ENCODE results near the gene APOL4.

APOL4 gene

DNA sequence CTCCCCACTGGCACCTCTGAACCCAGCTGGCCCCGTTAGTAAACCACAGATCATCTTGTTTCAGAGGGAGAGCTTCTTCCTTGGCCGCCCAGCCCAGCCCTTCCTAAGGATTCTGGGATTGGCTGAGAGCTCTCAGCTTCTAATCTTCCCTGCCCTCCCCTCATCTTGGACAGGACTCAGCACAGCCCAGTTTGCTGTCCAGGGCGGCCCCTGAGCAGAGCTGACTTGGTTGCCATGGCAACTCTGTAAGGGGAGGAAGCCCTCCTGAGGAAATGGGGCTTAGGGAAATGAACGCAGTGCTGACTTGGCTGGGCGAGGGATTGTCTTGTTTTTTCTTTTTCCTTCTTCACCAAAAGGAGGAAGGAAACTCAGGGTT lies 4.6 kb downstream of the APOL4 start:
- TF ChIP-seq, protein P1, sequence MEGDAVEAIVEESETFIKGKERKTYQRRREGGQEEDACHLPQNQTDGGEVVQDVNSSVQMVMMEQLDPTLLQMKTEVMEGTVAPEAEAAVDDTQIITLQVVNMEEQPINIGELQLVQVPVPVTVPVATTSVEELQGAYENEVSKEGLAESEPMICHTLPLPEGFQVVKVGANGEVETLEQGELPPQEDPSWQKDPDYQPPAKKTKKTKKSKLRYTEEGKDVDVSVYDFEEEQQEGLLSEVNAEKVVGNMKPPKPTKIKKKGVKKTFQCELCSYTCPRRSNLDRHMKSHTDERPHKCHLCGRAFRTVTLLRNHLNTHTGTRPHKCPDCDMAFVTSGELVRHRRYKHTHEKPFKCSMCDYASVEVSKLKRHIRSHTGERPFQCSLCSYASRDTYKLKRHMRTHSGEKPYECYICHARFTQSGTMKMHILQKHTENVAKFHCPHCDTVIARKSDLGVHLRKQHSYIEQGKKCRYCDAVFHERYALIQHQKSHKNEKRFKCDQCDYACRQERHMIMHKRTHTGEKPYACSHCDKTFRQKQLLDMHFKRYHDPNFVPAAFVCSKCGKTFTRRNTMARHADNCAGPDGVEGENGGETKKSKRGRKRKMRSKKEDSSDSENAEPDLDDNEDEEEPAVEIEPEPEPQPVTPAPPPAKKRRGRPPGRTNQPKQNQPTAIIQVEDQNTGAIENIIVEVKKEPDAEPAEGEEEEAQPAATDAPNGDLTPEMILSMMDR (conservative IDR thresholded peaks at IDR 0.05; ENCODE audit: low read depth, low read length), result no peak
- peak; percentile 52 for DNase-seq (ENCODE audit: low read depth)
- H3K4me3 ChIP-seq (ENCODE audit: low read length), result no peak overlapping the region

DNA sequence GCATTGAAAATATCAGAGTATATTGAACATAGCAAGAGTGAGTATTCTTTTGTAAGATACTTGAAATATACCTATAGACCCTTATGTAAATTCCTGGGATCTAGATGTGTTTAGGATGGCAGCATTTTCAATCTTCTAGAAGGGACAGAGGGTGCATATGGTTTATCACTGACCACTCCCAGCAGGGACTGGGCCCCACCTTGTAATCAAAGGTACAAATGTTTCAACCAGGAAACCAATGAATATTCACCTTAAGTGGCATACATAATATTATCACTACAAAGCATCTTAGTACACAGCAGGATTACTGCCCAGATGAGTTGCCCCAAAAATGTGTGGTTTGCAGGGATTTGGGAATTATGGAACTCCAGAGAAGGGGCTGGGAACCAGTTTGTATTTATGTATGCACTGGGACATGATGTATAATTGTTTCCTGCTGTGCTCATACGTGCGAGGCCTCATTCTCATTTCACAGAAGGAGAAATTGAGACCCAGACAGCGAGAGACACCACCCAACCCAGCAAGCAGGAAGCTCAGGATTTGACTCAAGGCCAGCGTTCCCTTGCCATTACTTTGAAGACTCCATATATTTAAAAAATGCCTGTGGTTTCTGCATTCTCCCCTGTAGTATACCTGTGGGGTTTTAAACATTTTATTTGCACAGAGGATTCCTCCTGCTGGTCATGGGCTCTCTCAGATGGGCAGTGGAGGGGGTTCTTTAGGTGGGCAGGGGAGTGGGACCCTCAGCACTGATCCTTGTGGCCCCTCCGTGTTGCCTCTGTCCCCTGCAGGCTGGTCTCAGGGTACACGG lies 5.2 kb downstream of the APOL4 start:
- H3K4me3 ChIP-seq (ENCODE audit: low read length), result no peak overlapping the region
- TF ChIP-seq, protein P1 (conservative IDR thresholded peaks at IDR 0.05; ENCODE audit: low read depth, low read length), result no peak
- DNase-seq (ENCODE audit: low read depth), result no peak

DNA sequence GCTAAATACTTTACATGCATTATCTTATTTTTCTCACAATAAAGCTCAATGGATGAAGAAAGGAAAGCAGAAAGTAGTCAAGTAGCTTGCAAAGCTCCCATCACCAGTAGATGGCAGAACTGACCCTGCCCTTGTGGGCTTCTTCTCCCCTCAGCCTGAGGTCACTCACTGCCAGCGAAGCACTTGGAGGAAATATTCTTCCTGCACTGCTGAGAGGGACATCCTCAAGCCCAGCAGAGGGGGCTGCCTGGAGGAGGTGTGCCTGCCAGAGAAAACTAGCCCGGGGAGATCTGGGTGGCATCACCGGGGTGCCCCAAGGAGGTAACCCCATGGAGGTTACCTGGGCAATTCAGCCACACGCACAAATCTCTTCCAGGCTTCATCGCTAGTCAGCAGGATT lies 6.6 kb downstream of the APOL4 start:
- no peak for DNase-seq (ENCODE audit: low read depth)
- TF ChIP-seq, protein P1 (conservative IDR thresholded peaks at IDR 0.05; ENCODE audit: low read depth, low read length), result peak; percentile 90
- no peak overlapping the region for H3K4me3 ChIP-seq (ENCODE audit: low read length)

DNA sequence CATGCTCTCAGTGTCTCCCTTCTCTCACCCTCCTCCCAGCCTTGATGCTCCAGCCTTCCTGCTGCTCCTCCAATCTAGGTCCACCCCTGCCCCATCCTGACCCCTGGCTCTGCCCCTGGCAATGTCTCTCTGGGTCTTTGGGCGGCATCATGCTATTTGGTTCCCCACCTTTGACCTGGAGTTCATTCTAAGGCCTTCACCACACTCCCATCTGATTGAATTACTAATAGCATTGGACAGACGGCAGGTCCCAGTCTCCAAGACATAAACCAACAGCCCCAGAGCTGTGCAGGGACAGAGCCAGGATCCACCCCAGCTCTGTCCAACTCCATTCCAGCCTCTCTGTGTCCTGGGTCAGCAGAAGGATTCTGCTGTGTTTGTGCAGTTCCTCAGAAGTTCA lies 7.2 kb downstream of the APOL4 start:
- TF ChIP-seq, protein P1 (conservative IDR thresholded peaks at IDR 0.05; ENCODE audit: low read depth, low read length), result no peak
- H3K4me3 ChIP-seq (ENCODE audit: low read length), result no peak overlapping the region
- no peak for DNase-seq (ENCODE audit: low read depth)

DNA sequence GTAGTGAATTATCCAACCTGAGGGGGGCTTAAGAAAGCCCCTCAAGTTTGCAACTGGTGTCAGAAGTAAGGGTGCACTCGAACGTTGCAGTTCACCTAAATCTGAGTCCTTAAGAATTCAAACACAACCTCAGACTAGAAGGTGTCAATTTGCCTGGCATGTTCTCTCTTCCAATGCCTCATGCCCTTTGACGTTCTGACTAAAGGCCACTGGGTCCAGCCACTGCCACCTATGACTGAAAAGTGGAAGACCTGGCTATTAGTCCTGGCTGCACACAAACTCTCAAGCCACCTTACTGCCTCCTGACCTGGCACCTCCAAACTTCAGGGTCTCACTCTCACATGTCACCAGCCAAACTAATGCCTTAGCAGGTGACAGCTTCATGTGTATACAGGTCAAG lies 8.0 kb downstream of the APOL4 start:
- DNase-seq (ENCODE audit: low read depth), result no peak
- H3K4me3 ChIP-seq (ENCODE audit: low read length), result no peak overlapping the region
- TF ChIP-seq, protein P1 (conservative IDR thresholded peaks at IDR 0.05; ENCODE audit: low read depth, low read length), result no peak

- TF ChIP-seq, protein P1 (conservative IDR thresholded peaks at IDR 0.05; ENCODE audit: low read depth, low read length), result no peak
- no peak overlapping the region for H3K4me3 ChIP-seq (ENCODE audit: low read length)
- no peak for DNase-seq (ENCODE audit: low read depth)
Observed at GRCh38 chr22:36193171-36193570, 8.4 kb downstream of the APOL4 start.

DNA sequence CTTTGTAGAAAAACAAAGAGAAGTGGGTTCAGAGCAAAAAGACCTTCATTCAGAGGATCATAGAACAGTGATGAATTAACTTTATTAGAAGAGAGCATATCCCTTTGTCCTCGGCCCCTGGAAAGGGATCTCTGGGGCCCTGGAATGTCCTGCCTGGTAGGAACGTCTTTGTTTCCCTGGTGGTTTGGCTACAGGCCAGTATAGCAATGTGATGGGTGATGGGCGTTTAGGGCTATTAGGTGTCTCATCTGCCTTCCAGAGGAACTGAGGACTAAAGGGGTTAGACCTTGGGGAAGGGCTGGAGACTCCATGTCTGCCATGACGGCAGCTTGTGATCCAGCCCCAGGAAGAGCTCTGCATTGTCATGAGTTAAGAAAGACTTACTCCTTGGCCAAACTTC lies 9.1 kb downstream of the APOL4 start:
- TF ChIP-seq, protein P1 (conservative IDR thresholded peaks at IDR 0.05; ENCODE audit: low read depth, low read length), result no peak
- no peak for DNase-seq (ENCODE audit: low read depth)
- H3K4me3 ChIP-seq (ENCODE audit: low read length), result no peak overlapping the region

All from retinal pigment epithelial cell (primary cell).